DMS114 treated with DMSO at 0.1 percent for 48 hours (cell line): Measurements from ENCODE around the gene POLR3B.
"Not testable (repeated sequence)": the region's sequence is repeated elsewhere in the genome, so short reads cannot be mapped to it uniquely, and the experiment has no call there.

Experiments
- DNase-seq: peaks from one replicate; lab custom pipeline; 2025; ENCODE audit not compliant: unreplicated experiment; lab: John Stamatoyannopoulos, UW

The POLR3B gene

GRCh38 chr12:106342397-106343213 lies 14.9 kb upstream of the POLR3B start:
- no peak for DNase-seq

DNA sequence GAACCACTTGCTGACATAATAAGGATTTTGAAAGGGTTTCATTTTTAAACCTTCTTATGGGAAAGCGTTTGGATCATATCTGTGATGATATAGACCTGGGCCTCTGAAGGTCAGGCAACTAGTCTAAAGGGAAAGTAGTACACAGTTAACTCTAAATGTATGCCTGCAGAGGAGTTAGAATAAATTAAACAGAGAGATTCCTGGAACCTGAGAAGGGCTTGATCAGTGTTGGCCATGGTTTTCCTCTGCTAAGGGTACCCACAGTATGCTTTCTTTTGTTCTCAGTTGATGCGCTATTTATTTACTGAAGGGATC lies 14.4 kb upstream of the POLR3B start:
- no peak for DNase-seq

DNA sequence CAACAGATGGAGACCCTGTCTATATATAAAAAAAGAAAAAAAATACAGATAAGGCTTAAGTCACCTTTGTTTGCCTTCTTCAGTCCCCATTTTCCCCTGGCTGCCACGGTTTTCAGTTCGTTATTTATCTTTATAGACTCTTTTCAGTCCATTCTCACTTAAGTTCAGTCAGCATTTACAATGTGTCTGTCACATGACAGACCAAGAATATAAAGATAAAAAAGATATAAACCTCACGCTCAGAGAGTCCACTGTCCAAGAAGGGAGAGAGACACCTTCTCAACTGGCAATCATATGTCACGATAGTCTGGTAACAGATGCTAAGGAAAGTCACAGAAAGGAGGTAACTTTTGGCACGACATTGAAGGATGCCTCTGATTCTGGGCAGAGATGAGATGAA lies 13.4 kb upstream of the POLR3B start:
- no peak for DNase-seq

GRCh38 chr12:106345746-106346145 lies 11.8 kb upstream of the POLR3B start:
- no peak for DNase-seq

- DNase-seq: no peak
Measured at GRCh38 chr12:106348411-106348810, 9.1 kb upstream of the POLR3B start.

- DNase-seq: no peak
Measured at GRCh38 chr12:106353175-106353574, 4.4 kb upstream of the POLR3B start.

GRCh38 chr12:106358396-106359241 lies 1.1 kb downstream of the POLR3B start:
- no peak for DNase-seq

DNA sequence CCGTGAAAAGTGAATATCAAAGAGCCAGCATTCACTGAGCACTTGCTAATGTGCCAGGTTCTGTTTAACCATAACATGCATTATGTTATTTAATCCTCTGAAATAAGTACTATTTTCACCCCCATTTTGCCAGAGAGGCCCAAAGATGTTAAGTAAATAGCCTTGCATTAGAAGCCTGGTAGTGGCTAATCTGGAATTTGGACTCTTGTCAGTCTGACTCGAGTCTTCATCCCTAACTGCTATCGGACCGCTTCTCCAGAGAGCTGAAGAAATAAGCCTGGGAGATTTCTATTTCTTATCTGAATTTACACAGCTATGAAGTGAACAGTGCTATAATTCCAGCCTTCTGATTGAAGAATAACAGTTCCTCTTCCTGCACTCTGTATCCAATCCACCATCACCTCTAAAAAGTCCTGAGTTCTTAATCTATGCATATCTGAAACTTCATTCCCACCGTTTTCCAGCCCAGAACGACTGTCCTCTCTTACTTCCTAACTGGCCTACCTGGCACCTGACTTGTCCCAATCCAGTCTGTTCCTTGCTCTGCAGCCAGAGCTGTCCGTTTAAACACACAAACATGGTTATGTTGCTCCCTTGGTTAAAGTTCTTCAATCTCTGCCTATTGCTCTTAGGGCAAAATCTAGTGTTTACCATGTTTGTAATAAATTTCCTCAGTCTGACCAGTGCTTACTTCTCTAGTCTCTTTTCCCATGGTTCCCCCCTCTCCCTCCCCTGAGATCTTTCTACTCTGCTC lies 2.3 kb downstream of the POLR3B start:
- no peak for DNase-seq

DNA sequence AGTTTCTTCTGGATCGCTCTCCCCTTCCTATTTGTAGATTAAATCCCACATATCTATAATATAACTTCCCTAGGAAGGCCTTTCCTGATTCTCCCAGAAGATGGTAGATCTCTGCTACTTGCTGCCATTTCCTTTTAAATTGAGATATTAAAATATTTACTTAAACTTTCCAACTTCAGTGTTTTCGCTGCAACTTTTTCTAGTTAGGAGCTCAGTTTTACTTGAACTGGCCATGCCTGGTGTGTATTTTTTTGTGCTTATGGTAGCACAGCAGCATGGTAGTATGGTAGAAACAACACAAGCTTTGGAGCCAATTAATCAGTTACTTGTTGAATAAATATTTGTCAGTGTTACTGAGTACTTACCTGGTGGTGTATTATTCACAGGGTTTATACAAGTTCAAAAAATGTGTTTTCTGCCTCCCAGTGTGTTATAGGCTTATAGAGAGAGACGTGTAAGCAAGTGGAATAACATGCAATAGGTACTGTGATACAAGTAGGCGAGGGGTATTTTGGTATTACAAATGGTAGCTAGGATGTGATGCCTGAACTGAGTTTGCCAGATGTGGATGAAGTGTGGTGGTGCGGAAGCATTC lies 2.9 kb downstream of the POLR3B start:
- DNase-seq: no peak

GRCh38 chr12:106362971-106363370 lies 5.4 kb downstream of the POLR3B start:
- no peak for DNase-seq

GRCh38 chr12:106364261-106364660 lies 6.7 kb downstream of the POLR3B start:
- DNase-seq: no peak

DNA sequence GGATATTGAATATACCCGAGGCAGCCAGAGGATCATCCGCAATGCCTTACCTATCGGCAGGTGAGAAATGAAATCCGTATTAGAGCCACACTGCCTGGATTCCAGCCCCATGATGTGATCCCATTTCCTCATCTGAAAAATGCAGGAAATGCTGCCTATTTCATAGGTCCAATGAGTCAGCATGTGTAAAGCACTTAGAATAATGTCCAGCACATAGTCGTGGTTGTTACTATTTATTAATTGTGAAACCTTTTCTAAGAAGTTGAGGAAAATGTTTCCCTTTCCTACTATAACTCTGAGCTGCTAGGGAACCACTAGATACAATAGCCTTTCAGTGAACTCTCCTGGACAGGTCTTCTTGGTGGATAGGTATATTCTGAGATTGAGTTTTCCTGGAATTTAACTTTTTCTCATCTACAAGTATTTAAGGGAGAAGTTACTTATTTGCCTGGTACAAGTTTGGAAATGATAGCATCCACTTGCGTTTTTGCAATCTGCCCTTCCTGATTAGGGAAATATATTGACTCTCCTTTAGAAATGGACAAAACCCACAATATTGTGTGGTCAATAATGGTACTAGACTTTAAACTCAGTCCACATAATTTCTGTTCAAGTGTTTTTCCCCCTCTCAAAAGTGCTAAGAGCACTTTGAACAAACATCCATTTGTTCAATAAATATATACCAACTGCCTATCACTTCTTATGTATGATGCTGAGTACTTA lies 12.2 kb downstream of the POLR3B start:
- no peak for DNase-seq

- no peak for DNase-seq
Measured at GRCh38 chr12:106378788-106379187, 21.2 kb downstream of the POLR3B start.

- no peak for DNase-seq
Measured at GRCh38 chr12:106380954-106381353, 23.4 kb downstream of the POLR3B start.

- DNase-seq: not testable (repeated sequence)
Measured at GRCh38 chr12:106381866-106382265, 24.3 kb downstream of the POLR3B start.

DNA sequence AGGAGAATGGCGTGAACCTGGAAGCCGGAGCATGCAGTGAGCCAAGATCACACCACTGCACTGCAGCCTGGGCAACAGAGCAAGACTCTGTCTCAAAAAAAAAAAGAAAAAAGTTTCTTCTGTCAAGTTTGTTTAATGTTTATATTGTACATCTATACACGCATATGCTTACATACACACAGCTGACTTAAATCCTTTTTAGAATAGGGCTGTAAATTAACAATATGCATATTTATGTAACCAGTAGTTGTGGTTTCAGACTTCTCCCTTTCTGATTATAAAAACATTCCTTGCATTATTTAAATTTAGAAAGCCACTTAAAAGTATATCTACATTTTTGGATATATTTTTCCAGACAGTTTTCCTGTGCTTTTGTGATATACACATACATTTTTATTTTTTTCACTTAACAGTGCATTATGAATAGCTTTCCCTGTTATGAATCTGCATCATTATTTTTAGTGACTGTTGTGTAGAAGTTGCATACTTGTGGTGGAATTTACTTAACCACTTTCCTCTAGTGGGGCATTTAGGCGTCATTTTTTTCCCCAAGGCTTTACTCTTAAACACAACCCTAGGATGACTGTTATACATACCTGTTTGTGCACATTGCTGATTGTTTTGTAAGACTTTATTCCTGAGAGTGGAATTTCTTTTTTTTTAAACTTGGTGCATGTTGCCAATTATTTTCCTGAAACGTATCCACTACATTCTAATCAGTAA lies 29.4 kb downstream of the POLR3B start:
- no peak for DNase-seq

DNA sequence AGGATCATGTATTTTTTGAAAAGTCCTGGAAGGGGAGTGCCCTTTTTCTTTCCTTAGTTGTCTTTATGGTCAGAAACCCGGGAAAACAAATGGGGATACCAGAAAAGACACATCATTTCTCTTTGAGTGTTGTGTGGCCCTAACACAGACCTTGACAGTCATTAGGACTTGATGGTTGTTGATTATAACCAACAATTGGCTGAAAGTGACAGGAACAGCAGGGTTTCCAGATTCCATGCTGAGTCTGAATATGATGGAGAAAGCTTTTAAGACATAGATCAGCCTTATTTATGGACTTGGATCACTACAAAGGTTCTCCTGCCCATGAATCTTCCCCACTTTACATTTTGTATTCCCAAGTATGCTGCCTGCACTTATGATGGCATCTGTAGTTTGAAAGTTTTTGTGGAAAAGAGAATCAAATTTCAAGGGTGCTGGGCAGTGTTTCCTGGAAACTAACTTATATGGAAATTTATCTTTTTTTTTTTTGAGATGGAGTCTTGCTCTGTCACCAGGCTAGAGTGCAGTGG lies 30.4 kb downstream of the POLR3B start:
- DNase-seq: no peak

- no peak for DNase-seq
Measured at GRCh38 chr12:106389151-106389550, 31.6 kb downstream of the POLR3B start.

- no peak for DNase-seq
Measured at GRCh38 chr12:106392759-106393158, 35.2 kb downstream of the POLR3B start.

DNA sequence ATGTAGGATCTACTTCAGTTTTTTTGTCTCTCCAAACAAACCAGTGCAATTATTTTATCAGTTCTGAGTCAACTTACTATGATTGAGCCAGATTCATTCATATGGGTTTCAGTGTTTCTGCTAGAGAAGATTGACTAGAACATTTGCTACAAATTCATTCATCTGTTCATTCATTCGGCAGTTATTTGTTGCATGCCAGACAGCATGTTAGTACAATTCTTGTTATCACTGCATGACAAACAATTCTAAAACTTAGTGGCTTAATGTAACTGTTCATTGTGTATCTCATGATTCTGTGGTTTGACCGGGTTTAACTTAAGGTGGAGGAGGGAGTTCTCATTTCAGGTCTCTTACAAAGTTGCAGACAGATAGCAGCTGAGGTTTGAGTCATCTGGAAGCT lies 52.3 kb downstream of the POLR3B start:
- no peak for DNase-seq
